Large intestine (tissue), 3 donors: ENCODE data around the gene GNL3. TPM values are rescaled to one million over a fixed set of nuclear protein-coding genes. Genes with fewer than 3 reads are reported as not detected.

Experiments
- DNase-seq, 2 donors: peaks; one replicate each; pipeline versions ENCODE4 v3.0.0 to v3.0.0-alpha.2; 2013
- H3K27ac ChIP-seq: one replicate; pipeline ENCODE4 v1.5.1; 2013; ENCODE audit warnings: low read length
- H3K27me3 ChIP-seq: 2 replicates; pipeline ENCODE4 v1.6.1; 2013; ENCODE audit warnings: low read length; ENCODE audit not compliant: control insufficient read depth, insufficient read depth
- H3K36me3 ChIP-seq: 2 replicates; pipeline ENCODE4 v1.6.1; 2013; ENCODE audit warnings: low read length; ENCODE audit not compliant: control insufficient read depth, insufficient read depth
- H3K4me1 ChIP-seq: one replicate; pipeline ENCODE4 v1.6.1; 2013; ENCODE audit warnings: low read length; ENCODE audit not compliant: control insufficient read depth, insufficient read depth
- H3K4me3 ChIP-seq: one replicate; pipeline ENCODE4 v1.5.1; 2013; ENCODE audit warnings: low read length
- H3K9me3 ChIP-seq: one replicate; pipeline ENCODE4 v1.6.1; 2013; ENCODE audit warnings: mild to moderate bottlenecking, low read depth, low read length, moderate library complexity; ENCODE audit not compliant: control insufficient read depth
- WGBS: methylation state at CpG from one replicate; pipeline ENCODE4 v1.1.5; 2013; ENCODE audit warnings: low lambda C conversion rate; ENCODE audit not compliant: insufficient coverage; 5-methylcytosine and 5-hydroxymethylcytosine counted together
- polyA plus RNA-seq: library from polyadenylated mRNA; unstranded; fragments of 120-200 nt; gene quantifications from one replicate; pipeline ENCODE4 v1.2.1, GENCODE V29; 2013

The GNL3 gene
- polyA plus RNA-seq, 1 donor = 96.2 TPM

- Histone ChIP-seq H3K4me3 (no peak overlapping the region), H3K9me3 (no peaks in the 10 kb centered on the region), H3K27ac (no peak overlapping the region), H3K36me3 (peaks cover 62% of the 10 kb centered on the region), H3K4me1 (peaks cover 4% of the 10 kb centered on the region), H3K27me3 (no peaks in the 10 kb centered on the region)
- no CpG with 5 or more reads among the region's 3 CpGs for WGBS
- peak in 1 of 2 donors; percentile 22 for DNase-seq
These were observed 56.7 kb downstream of the GNL3 start for GRCh38 chr3:52742418-52743041.

GRCh38 chr3:52743152-52743551 lies 57.3 kb downstream of the GNL3 start:
- no peak for DNase-seq
- Histone ChIP-seq H3K27me3 (no peaks in the 10 kb centered on the region), H3K27ac (no peak overlapping the region), H3K36me3 (peaks cover 61% of the 10 kb centered on the region), H3K4me3 (no peak overlapping the region), H3K4me1 (peaks cover 4% of the 10 kb centered on the region), H3K9me3 (no peaks in the 10 kb centered on the region)
- WGBS = no CpG with 5 or more reads among the region's 5 CpGs

GRCh38 chr3:52743721-52744120 lies 57.9 kb downstream of the GNL3 start:
- DNase-seq = no peak
- H3K27ac ChIP-seq = no peak overlapping the region
- H3K4me1 ChIP-seq = peaks cover 4% of the 10 kb centered on the region
- no peaks in the 10 kb centered on the region for H3K27me3 ChIP-seq
- 80% methylated on average over 1 of the region's 2 CpGs for WGBS
- no peaks in the 10 kb centered on the region for H3K9me3 ChIP-seq
- no peak overlapping the region for H3K4me3 ChIP-seq
- H3K36me3 ChIP-seq = peaks cover 59% of the 10 kb centered on the region

Other genes starting within 250 kb of the GNL3 start
- gene SEMA3G, start 240.9 kb upstream of the GNL3 start, polyA plus RNA-seq = 2.9 TPM
- gene TNNC1, start 232.0 kb upstream of the GNL3 start, polyA plus RNA-seq = 1.8 TPM
- 85.9 TPM for gene NISCH, start 230.4 kb upstream of the GNL3 start, polyA plus RNA-seq
- gene STAB1, start 190.7 kb upstream of the GNL3 start, polyA plus RNA-seq = 43.5 TPM
- 67.6 TPM for gene NT5DC2, start 152.2 kb upstream of the GNL3 start, polyA plus RNA-seq
- 25.8 TPM for gene UQCC5, start 149.4 kb upstream of the GNL3 start, polyA plus RNA-seq
- 37.5 TPM for gene PBRM1, start 119 bp upstream of the GNL3 start, polyA plus RNA-seq
- gene GLT8D1, start 19.8 kb downstream of the GNL3 start, polyA plus RNA-seq = 53.8 TPM
- 166 TPM for gene SPCS1, start 20.1 kb downstream of the GNL3 start, polyA plus RNA-seq
- gene NEK4, start 84.9 kb downstream of the GNL3 start, polyA plus RNA-seq = 23.0 TPM
- 1.6 TPM for gene ITIH1, start 91.6 kb downstream of the GNL3 start, polyA plus RNA-seq
- 5.3 TPM for gene ITIH3, start 108.8 kb downstream of the GNL3 start, polyA plus RNA-seq
- gene ITIH4, start 144.6 kb downstream of the GNL3 start, polyA plus RNA-seq = 4.3 TPM
- 2.8 TPM for gene MUSTN1, start 149.0 kb downstream of the GNL3 start, polyA plus RNA-seq
- 5.9 TPM for gene STIMATE, start 211.5 kb downstream of the GNL3 start, polyA plus RNA-seq